Measurements from ENCODE around the gene SNTG2.
"Not testable (repeated sequence)": the region's sequence is repeated elsewhere in the genome, so short reads cannot be mapped to it uniquely, and the experiment has no call there.

The SNTG2 gene

GRCh38 chr2:1055014-1055595 lies 104.5 kb downstream of the SNTG2 start:
- no peak for DNase-seq

- DNase-seq: no peak
Observed at GRCh38 chr2:1060372-1060771, 109.7 kb downstream of the SNTG2 start.

DNA sequence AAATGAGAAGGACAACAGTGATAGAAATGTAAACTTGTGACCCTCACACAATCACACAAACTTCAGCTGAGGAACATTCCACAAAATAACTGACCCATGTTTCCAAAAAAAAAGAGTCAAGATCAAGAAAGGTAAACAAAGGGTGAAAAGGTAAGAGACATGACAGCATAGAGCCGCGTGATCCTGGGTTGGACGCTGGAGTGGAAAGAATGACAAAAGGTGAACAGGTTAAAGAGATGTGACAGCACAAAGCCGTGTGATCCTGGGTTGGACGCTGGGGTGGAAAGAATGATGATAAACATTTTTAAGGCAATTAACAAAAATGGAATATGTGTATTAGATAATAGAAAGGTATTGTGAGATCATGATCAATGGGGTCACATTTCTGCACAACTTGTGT lies 110.3 kb downstream of the SNTG2 start:
- DNase-seq: no peak

GRCh38 chr2:1068241-1068640 lies 117.6 kb downstream of the SNTG2 start:
- DNase-seq: no peak

GRCh38 chr2:1068822-1069221 lies 118.2 kb downstream of the SNTG2 start:
- no peak for DNase-seq

- DNase-seq: no peak
Observed at GRCh38 chr2:1069847-1070246, 119.2 kb downstream of the SNTG2 start.

DNA sequence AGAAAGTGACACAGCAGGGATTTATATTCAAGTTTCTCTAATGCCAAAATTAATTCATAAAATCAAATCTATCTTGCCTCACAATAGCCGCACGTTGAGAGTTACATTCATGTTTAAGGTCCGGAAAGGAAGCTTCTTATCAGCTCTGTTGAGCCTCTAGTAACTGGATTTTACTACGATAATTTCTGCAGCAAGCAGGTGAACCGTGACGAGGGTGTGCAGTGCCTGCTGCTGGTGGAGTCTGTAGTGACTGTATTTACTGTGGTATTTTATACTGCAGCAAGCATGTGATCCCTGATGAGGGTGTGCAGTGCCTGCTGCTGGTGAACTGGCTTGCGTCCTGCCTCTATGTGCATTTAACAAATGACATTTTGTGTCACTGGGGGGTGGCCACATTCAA lies 120.0 kb downstream of the SNTG2 start:
- no peak for DNase-seq

- no peak for DNase-seq
Observed at GRCh38 chr2:1071650-1072049, 121.0 kb downstream of the SNTG2 start.

GRCh38 chr2:1072250-1072649 lies 121.6 kb downstream of the SNTG2 start:
- DNase-seq: no peak

DNA sequence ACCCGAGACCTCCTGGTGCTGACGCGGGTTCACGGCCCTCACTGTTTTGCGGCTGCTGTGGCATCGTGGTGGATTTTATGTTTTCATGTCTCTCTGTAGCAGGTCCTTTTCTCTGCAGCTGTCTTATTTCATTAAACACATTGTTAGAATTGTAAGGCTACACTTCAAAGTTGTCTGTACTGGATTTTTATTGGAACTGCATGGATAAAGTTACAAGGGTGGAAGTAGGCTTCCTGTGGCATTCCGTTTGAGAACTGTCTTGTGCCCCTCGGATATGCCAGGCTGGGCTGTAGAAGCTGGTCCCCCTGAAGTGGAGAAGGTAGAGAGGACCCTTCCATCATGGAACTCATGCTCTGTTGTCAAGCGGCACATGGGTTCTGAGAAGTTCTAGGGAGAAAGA lies 127.3 kb downstream of the SNTG2 start:
- DNase-seq: no peak

DNA sequence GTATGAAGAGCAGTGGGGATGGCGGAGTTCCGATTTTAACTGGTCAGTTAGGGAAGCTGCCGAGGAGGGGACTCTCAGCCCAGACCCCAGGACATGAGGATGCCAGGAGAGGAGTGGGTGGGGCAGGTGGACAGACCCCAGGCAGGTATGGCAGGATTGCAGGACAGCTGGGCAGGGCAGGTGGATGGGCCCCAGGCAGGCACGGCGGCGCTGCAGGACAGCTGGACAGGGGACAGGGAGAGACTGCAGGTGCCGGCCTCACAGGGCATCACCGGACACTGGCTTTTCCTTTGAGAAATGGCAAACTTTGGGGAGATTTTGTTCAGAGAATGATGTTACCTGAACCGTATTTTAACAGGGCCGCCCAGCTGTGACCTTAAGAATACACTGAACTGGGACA lies 127.7 kb downstream of the SNTG2 start:
- DNase-seq: no peak

GRCh38 chr2:1079873-1080799 lies 129.5 kb downstream of the SNTG2 start:
- no peak for DNase-seq

DNA sequence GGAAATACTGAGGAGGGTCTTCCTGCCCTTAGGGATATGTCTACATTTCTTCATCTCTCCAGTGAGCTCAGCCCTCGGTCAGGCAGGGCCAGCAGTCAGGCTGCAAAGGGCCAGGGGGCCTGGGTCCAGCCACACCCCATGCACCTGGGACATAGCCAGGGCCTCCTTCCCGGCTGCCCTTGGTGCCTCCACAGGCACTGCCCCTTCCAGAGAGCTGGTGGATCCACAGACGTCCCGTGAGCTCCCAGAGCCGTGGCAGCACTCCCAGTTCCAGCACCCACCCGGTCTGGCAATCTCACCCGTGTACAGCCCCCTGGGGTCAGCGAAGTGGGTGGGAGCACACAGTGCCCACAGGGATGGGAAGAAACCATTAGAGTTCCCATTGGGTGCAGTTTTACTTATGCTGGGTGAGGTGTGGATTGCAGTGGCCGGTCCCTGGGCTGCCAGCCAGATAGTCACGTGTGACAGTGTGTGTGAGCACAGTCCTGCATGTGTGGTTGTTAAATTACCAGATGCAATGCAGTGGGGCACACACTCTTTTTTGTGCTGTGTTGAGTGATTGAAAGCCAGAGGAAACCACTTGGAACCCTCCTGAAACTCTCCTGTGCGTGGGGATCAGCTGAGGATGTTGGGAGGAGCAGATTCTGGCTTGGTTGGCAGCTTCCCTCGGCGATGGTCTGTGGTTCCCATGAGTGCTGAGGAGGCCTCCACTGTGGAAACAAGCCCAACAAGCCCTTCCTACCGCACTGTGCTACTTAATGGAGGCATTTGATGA lies 131.0 kb downstream of the SNTG2 start:
- no peak for DNase-seq

GRCh38 chr2:1082456-1083205 lies 132.0 kb downstream of the SNTG2 start:
- no peak for DNase-seq

DNA sequence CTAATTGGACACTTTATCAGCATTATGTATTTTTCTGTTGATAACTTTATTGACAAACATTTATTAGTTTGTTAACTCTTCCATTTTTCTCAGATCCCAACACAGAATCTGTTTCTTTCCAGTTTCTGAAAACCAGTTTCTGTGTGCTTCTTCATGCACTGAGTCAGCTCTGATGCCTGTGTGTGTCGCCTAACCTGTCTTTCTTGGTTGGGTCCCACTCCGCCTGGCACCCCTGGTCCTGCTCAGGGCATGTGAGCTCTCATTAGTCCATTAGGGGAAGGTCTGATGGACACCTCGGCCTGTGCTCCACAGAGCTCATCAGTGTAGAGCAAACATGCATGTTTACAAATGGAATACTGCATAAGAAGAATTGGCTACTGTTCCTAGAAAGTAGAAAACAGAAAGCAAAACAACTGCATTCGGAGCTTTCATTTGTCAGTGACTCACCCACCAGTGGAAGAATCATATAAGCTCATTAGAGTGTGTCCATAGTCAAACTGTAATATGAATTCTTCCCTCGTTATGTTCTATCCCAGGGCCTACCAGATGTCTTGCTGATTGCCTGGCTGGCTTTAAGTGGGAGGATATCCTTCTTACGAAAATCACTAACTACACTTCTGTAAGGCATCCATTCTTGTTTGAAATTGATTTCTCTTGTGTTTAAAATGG lies 137.7 kb downstream of the SNTG2 start:
- no peak for DNase-seq

DNA sequence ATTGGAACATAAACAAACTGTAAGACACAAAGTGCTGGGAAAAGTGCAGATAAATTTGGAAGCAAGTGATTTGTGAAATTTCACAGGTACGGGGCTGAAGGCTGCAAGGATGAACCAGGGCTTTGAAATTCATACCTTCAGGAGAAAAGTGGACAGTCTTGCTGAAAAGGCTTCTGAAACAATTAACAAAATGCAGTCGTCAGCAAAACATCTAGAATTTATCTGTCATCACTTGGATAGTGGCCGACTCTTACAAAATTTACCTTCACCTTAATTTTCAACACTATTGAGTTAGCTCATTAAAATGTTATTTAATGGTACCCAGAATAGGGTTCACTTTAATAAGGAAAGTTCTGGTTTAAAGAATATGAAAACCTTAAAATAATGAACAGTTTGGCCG lies 138.3 kb downstream of the SNTG2 start:
- no peak for DNase-seq

DNA sequence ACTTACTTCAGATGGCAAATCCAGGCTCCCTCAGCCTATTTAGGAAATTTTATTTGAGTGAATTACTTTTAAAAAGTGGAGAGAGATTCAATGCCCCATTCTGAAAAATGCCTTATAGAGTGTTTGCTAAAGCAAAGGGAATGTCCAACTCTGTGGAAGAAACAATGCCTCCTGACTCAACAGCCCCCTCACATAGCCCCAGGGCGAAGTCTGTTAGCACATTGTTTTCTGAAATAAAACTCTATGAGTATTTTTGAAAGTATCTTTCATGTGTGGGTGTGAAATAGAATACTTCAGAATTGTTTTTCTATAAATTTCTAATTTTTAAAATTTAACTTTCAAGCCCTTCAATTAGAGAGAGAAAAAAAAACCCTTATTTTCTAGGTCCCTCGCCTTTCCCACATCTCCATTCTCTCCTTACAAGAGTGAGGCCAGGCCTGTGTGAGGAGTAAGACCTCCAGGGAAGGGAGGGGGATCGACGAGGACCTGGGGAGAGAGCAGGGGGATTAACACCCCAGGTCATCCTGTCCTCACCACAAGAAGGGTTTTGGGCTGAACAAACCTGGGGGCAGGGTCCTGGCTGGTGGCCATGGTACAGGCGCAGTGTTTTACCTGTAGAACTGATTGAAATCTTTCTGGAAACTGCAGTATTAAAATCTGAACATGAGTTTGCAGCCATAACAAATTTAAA lies 141.4 kb downstream of the SNTG2 start:
- DNase-seq: no peak

DNA sequence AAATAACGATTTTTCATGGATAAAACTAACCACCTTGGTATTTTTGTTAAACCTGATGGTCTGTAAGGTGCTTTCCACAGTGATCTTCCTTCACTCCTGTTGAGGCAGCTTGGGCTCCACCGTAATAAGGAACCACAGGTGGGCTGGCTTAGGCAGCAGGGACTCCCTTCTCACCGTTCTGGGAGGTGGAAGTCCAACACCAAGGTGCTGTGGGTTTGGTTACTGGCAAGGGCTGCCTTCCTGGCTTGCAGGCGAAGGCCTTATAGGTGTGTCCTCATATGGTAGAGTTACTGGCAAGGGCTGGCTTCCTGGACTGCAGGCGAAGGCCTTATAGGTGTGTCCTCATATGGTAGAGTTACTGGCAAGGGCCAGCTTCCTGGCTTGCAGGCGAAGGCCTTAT lies 143.0 kb downstream of the SNTG2 start:
- not testable (repeated sequence) for DNase-seq

DNA sequence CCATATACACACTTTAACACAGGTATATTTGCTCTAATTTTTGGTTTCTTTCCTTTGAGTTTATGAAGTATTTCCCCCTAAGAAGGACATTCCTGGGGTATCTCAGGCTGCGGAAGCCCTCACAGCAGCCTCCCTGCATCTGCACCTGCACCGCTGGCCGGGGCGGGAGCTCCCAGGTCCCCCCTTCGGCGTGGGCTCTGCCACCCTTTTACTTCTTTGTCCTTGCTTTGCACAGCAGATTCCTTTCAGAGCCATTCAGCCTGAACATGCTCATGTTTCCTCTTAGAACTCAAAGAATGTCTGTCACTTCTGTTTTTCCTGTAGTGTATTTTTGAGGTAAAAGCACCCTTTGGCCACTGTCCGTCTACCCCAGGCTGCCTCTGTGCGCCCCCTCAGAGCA lies 146.5 kb downstream of the SNTG2 start:
- DNase-seq: no peak

DNA sequence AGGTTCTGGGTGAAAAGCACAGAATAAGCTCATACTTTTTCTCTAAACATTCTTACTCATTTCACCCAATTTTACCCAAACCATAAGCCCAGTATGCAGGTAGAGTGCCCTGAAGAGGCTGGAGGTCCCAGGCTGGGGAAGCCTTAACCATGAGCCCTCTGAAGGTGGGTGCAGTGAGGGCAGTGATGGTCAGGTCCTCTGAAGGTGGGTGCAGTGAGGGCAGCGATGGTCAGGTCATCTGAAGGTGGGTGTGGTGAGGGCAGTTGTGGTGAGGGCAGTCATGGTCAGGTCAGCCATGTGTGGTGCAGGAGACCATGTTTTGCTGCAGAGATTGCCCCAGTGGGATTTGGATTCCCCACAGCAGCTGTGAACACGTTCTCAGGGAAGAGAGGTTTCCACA lies 148.8 kb downstream of the SNTG2 start:
- DNase-seq: no peak

DNA sequence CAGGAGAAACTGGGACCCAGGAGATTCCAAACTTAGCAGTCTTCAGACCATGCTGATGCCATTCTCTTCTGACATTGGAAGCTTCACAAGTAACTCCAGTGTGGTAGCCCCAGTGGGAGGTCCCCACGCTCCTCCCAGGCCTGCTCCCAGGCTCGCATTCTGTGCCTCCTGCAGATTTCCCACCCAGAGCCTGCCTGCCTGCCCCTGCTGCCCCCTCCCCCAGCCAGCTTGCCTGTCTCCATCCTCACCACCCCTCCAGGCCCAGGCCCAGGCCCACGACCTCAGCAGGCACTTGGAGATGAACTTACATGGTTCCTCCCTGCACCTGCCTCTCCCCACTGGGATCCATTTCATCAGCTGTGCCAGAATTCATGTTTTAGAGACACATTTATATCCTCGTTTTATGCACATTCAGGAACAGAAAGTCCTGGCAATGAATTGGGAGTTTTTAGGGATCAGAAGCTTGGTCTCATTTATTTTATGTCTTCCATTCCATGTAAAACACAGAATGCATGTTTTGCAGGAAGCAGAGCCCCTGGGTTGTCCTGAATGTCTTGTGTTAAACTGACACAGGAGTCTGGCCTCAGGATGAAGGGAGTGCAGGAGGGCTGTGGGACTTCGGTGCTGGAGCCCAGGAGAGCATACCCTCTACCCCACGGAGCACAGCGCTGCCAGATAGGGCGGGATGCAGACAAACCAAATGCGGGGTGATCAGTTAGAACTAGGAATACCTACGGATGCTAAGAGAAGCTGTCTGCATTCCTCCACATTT lies 150.5 kb downstream of the SNTG2 start:
- no peak for DNase-seq
